ENCODE data around the gene ANGPTL8. TPM values are rescaled to one million over a fixed set of nuclear protein-coding genes. Genes with fewer than 3 reads are reported as not detected.

The ANGPTL8 gene
- polyA plus RNA-seq, 1 experiment: not detected

DNA sequence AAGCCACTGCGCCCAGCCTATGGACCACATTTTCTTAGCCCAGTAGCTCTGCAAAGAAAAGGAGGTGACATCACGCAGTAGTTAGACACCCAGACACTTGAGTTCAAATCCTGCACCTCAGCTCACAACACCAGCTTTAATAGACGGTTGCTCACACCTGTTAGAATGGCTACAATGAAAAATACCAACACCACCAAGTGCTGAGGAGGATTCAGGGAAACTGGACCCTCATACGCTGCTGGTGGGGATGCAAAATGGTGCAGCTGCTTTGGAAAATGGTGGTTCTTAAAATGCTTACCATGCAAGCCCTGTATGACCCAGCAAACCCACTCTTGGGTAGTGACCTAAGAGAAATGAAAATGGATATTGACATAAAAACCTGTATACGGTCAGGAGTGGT is 34.6 kb downstream of the ANGPTL8 start:
- H3K27ac ChIP-seq (ENCODE audit: low read depth, low read length): no peak overlapping the region
- ChIA-PET POLR2A (interaction anchor here (0.6 kb wide), 1 partner anchor 281 kb away, joined by 7 read pairs; no protein-coding TSS in a partner anchor), CTCF (interaction anchor here (1.0 to 1.2 kb wide), 2 partner anchors 161 to 172 kb away, joined by 3 to 4 read pairs; partner anchors contain the start of gene PRKCSH)
- no peak for DNase-seq (ENCODE audit: low read depth, low spot score)
- H3K9me3 ChIP-seq (ENCODE audit: control insufficient read depth, insufficient read depth, low read length): no peaks in the 10 kb centered on the region; the same call in 1 of the 2 replicates
- TF ChIP-seq, protein P1, sequence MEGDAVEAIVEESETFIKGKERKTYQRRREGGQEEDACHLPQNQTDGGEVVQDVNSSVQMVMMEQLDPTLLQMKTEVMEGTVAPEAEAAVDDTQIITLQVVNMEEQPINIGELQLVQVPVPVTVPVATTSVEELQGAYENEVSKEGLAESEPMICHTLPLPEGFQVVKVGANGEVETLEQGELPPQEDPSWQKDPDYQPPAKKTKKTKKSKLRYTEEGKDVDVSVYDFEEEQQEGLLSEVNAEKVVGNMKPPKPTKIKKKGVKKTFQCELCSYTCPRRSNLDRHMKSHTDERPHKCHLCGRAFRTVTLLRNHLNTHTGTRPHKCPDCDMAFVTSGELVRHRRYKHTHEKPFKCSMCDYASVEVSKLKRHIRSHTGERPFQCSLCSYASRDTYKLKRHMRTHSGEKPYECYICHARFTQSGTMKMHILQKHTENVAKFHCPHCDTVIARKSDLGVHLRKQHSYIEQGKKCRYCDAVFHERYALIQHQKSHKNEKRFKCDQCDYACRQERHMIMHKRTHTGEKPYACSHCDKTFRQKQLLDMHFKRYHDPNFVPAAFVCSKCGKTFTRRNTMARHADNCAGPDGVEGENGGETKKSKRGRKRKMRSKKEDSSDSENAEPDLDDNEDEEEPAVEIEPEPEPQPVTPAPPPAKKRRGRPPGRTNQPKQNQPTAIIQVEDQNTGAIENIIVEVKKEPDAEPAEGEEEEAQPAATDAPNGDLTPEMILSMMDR (IDR thresholded peaks at IDR 0.05; ENCODE audit: low read depth, low read length): no peak
- no peak overlapping the region for H3K4me3 ChIP-seq (ENCODE audit: low read depth, low read length)
- H3K27me3 ChIP-seq (ENCODE audit: control insufficient read depth, insufficient read depth, low read length): no peaks in the 10 kb centered on the region

DNA sequence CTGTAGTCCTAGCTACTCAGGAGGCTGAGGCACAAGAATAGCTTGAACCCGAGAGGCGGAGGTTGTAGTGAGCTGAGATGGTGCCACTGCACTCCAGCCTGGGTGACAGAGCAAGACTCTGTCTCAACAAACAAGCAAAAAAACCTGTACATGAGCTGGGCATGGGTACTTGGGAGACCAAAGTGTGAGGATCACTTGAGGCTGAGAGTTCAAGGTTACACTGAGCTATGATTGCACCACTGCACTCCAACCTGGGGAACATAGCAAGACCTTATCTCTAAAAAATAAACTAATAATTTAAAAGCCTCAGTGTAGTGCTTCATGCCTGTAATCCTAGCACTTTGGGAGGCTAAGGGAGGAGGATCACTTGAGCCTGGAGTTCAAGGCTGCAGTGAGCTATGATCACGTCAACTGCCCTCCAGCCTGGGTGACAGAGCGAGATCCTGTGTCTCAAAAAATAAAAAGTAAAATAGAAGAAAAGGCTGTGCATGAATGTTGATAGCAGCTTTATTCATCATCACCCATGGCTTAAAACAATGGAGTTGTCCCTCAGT is 35.2 kb downstream of the ANGPTL8 start:
- no peak overlapping the region for H3K27ac ChIP-seq (ENCODE audit: low read depth, low read length)
- ChIA-PET CTCF (interaction anchor here (1.0 to 1.4 kb wide), 4 partner anchors 14 to 171 kb away, joined by 3 to 8 read pairs (median 4); partner anchors contain the start of gene PRKCSH), POLR2A (interaction anchor here (0.6 kb wide), 1 partner anchor 280 kb away, joined by 7 read pairs; no protein-coding TSS in a partner anchor)
- H3K4me3 ChIP-seq (ENCODE audit: low read depth, low read length): no peak overlapping the region
- TF ChIP-seq, protein P1 (IDR thresholded peaks at IDR 0.05; ENCODE audit: low read depth, low read length): no peak
- DNase-seq (ENCODE audit: low read depth, low spot score): no peak
- no peaks in the 10 kb centered on the region; the same call in 1 of the 2 replicates for H3K9me3 ChIP-seq (ENCODE audit: control insufficient read depth, insufficient read depth, low read length)
- peaks cover 2% of the 10 kb centered on the region for H3K27me3 ChIP-seq (ENCODE audit: control insufficient read depth, insufficient read depth, low read length)

DNA sequence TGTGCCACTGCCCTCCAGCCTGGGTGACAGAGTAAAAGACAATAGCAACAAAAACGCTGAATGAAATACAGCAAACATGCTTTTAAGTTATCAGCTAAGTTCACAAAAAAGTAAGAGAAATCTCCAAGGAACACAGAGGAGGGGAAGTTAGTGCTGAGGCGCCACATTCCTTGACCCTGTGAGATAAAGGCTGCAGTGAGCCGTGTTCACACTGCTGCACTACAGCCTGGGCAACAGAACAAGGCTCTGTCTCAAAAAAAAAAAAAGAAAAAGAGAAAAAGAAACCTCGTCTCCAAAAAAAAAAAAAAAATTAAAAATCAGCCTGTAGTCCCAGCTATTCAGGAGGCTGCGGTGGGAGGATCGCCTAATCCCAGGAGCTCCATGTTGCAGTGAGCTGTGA is 39.3 kb downstream of the ANGPTL8 start:
- Histone ChIP-seq H3K27me3 (ENCODE audit: control insufficient read depth, insufficient read depth, low read length) (peaks cover 4% of the 10 kb centered on the region), H3K27ac (ENCODE audit: low read depth, low read length) (no peak overlapping the region), H3K9me3 (ENCODE audit: control insufficient read depth, insufficient read depth, low read length) (no peaks in the 10 kb centered on the region; the same call in 1 of the 2 replicates), H3K4me3 (ENCODE audit: low read depth, low read length) (no peak overlapping the region)
- no peak for DNase-seq (ENCODE audit: low read depth, low spot score)
- ChIA-PET CTCF (interaction anchor here (0.9 kb wide), 1 partner anchor 204 kb away, joined by 3 read pairs; no protein-coding TSS in a partner anchor), POLR2A (no interaction called here)
- TF ChIP-seq, protein P1 (IDR thresholded peaks at IDR 0.05; ENCODE audit: low read depth, low read length): no peak

DNA sequence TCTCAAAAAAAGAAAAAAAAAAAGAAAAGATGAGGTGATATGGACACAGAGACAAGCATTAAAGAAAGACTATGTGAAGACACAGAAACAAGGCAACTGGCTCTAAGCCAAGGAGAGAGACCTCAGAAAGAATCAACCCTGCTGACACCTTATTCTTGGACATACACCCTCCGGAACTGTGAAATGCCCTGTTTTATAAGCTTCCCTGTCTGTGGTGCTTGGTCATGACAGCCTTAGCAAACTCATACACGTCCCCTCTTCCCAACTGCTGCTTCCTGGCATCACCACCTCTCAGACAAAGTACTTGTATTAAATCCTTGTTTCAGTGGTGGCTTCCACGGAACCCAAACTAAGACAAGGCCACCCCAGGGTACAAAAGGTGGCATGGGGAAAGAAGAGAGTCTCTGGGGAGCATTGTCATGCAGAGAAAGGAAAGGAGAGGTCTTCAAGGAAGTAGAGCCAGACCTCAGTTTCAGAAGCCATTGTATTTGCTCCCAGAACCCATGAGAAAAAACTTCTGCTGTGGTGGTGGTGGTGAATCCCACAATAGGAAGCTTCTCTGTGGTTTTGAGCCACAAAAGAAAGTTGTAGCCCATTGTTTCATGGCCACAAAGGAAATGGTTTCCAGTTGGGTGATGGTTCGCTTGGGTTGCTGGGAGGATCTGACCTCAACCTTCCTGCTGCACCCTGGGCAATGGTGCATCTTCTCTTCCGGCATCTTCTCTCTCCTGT is 40.3 kb downstream of the ANGPTL8 start:
- H3K9me3 ChIP-seq (ENCODE audit: control insufficient read depth, insufficient read depth, low read length): no peaks in the 10 kb centered on the region; the same call in 1 of the 2 replicates
- ChIA-PET POLR2A (no interaction called here), CTCF (interaction anchor here (1.1 kb wide), 1 partner anchor 37 kb away, joined by 6 read pairs; no protein-coding TSS in a partner anchor)
- DNase-seq (ENCODE audit: low read depth, low spot score): no peak
- no peak overlapping the region for H3K27ac ChIP-seq (ENCODE audit: low read depth, low read length)
- peaks cover 4% of the 10 kb centered on the region for H3K27me3 ChIP-seq (ENCODE audit: control insufficient read depth, insufficient read depth, low read length)
- TF ChIP-seq, protein P1 (IDR thresholded peaks at IDR 0.05; ENCODE audit: low read depth, low read length): no peak
- no peak overlapping the region for H3K4me3 ChIP-seq (ENCODE audit: low read depth, low read length)
